Omental fat pad (tissue), 4 donors: ENCODE results near the gene UBE2J2. TPM values are rescaled to one million over a fixed set of nuclear protein-coding genes. Genes with fewer than 3 reads are reported as not detected.

Experiments used
- ATAC-seq: fragments of 150-250 bp; one replicate; pipeline ENCODE4 v1.9.1; 2016; ENCODE audit warnings: mild to moderate bottlenecking, moderate library complexity; ENCODE audit not compliant: low FRiP score
- DNase-seq: peaks from one replicate; pipeline ENCODE4 v3.0.0-alpha.2; 2019; ENCODE audit warnings: low spot score
- CTCF ChIP-seq, 3 donors: fragments of 450-650 bp; IDR thresholded peaks; one replicate each; pipeline ENCODE4 v1.5.1; 2016 to 2017; ENCODE audit warnings: antibody characterized with exemption in 3 of 3, mild to moderate bottlenecking in 3 of 3, moderate library complexity in 2 of 3
- total RNA-seq, 4 donors: library from RNA; depleted of rRNA; stranded (reverse); fragments of >200 nt; gene quantifications; one replicate each; pipeline ENCODE4 v1.1.0, GENCODE V29; 2016

Gene UBE2J2
- total RNA-seq, 4 donors from 2014 or later = 30.4 to 50.3 (median 42.9) TPM

GRCh38 chr1:1299686-1300351 lies 26.2 kb upstream of the UBE2J2 start:
- ATAC-seq (no peak), DNase-seq (no peak)
- no peak for TF ChIP-seq CTCF (IDR thresholded peaks at IDR 0.05)

GRCh38 chr1:1298861-1299685 lies 25.4 kb upstream of the UBE2J2 start:
- ATAC-seq = no peak
- TF ChIP-seq CTCF (IDR thresholded peaks at IDR 0.05) = no peak
- no peak for DNase-seq

- no peak for TF ChIP-seq CTCF (IDR thresholded peaks at IDR 0.05)
- no peak for DNase-seq
- no peak for ATAC-seq
These were observed 24.3 kb upstream of the UBE2J2 start for GRCh38 chr1:1297802-1298424.

- ATAC-seq (no peak), DNase-seq (no peak)
- TF ChIP-seq CTCF (IDR thresholded peaks at IDR 0.05) = no peak
These were observed 22.7 kb upstream of the UBE2J2 start for GRCh38 chr1:1296070-1297061.

- ATAC-seq (no peak), DNase-seq (no peak)
- no peak for TF ChIP-seq CTCF (IDR thresholded peaks at IDR 0.05)
These were observed 21.7 kb upstream of the UBE2J2 start for GRCh38 chr1:1295154-1295923.
